AG09319 (cell line): ENCODE results near the gene KRT34.

ENCODE experiments used
- DNase-seq: peaks from one replicate; pipeline ENCODE4 v3.0.0-alpha.2; 2010; ENCODE audit warnings: low read depth; ENCODE audit errors: extremely low read depth
- CTCF ChIP-seq: IDR thresholded peaks from 2 replicates; pipeline ENCODE4 v1.5.1; 2011; ENCODE audit warnings: low read depth, mild to moderate bottlenecking, inconsistent platforms, low read length, moderate library complexity

Gene KRT34

GRCh38 chr17:41413982-41414381 lies 31.9 kb upstream of the KRT34 start:
- no peak for TF ChIP-seq CTCF
- DNase-seq, result no peak

- TF ChIP-seq CTCF, result no peak
- DNase-seq, result no peak
Measured at GRCh38 chr17:41413353-41413957, 31.3 kb upstream of the KRT34 start.

GRCh38 chr17:41411072-41411840 lies 29.1 kb upstream of the KRT34 start:
- DNase-seq, result no peak
- TF ChIP-seq CTCF, result no peak

- TF ChIP-seq CTCF, result no peak
- no peak for DNase-seq
Measured at GRCh38 chr17:41407226-41407625, 25.1 kb upstream of the KRT34 start.

GRCh38 chr17:41406205-41406604 lies 24.1 kb upstream of the KRT34 start:
- no peak; the same call in 1 of the 2 replicates for TF ChIP-seq CTCF
- no peak for DNase-seq

- no peak for TF ChIP-seq CTCF
- peak; percentile 83 for DNase-seq
Measured at GRCh38 chr17:41404024-41404671, 22.0 kb upstream of the KRT34 start.
